Testis (tissue), 3 donors: ENCODE results near the gene FCMR. TPM values are rescaled to one million over a fixed set of nuclear protein-coding genes. Genes with fewer than 3 reads are reported as not detected.

Experiments
- DNase-seq: peaks from one replicate; pipeline ENCODE4 v3.0.0-alpha.2; 2019
- H3K27ac ChIP-seq, 2 donors: fragments of 200-600 bp; sonication (generic); one replicate each; pipeline ENCODE4 v1.5.1; 2019
- H3K27me3 ChIP-seq: fragments of 200-600 bp; sonication (generic); one replicate; pipeline ENCODE4 v1.5.1; 2019
- H3K36me3 ChIP-seq: fragments of 200-600 bp; sonication (generic); one replicate; pipeline ENCODE4 v1.5.1; 2017; ENCODE audit warnings: low read depth; ENCODE audit errors: missing control alignments
- H3K4me1 ChIP-seq: fragments of 200-600 bp; sonication (generic); one replicate; pipeline ENCODE4 v1.5.1; 2019
- H3K4me3 ChIP-seq, 2 donors: fragments of 200-600 bp; sonication (generic); one replicate each; pipeline ENCODE4 v1.5.1; 2017 to 2019
- H3K9me3 ChIP-seq: fragments of 200-600 bp; sonication (generic); one replicate; pipeline ENCODE4 v1.5.1; 2017
- POLR2A ChIP-seq: fragments of 450-650 bp; IDR thresholded peaks from one replicate; pipeline ENCODE4 v1.6.1; 2017; ENCODE audit warnings: antibody characterized with exemption, mild to moderate bottlenecking, moderate library complexity
- WGBS, 2 donors: methylation state at CpG; one replicate each; pipeline ENCODE4 v1.1.5; 2018; 5-methylcytosine and 5-hydroxymethylcytosine counted together
- intact Hi-C: fragments of 100-400 bp; cut with DNase I; formaldehyde crosslinking; loops from one replicate; pipeline ENCODE4 v1.15.1; 2023; ENCODE audit warnings: low total_unique reads
- polyA plus RNA-seq: library from polyadenylated mRNA; stranded (reverse); fragments of 350-450 nt; fragmentation: Illumina TruSeq; extraction: RNeasy Lipid Tissue Mini Kit (QIAGEN cat#74804); gene quantifications from one replicate; pipeline ENCODE4 v1.2.3, GENCODE V29; 2014; ENCODE audit warnings: low read depth, low replicate concordance; ENCODE audit not compliant: insufficient read depth
- total RNA-seq, 2 donors: library from RNA; depleted of rRNA; stranded (reverse); fragments of >200 nt; gene quantifications; one replicate each; pipeline ENCODE4 v1.2.3, GENCODE V29; 2016
- TF ChIP-seq, protein P1 (sequence below), 3 experiments: fragments of 450-650 bp in 2 of 3; fragments of 200-600 bp in 1 of 3; sonication (generic) in 1 of 3; IDR thresholded peaks; one replicate each; pipeline ENCODE4 v1.5.1; 2016 to 2019; ENCODE audit warnings: antibody characterized with exemption in 3 of 3, mild to moderate bottlenecking in 2 of 3, moderate library complexity in 1 of 3

The FCMR gene
- total and polyA plus RNA-seq, 3 donors from 2014 or later = 1.1 to 5.3 (median 1.3) TPM

DNA sequence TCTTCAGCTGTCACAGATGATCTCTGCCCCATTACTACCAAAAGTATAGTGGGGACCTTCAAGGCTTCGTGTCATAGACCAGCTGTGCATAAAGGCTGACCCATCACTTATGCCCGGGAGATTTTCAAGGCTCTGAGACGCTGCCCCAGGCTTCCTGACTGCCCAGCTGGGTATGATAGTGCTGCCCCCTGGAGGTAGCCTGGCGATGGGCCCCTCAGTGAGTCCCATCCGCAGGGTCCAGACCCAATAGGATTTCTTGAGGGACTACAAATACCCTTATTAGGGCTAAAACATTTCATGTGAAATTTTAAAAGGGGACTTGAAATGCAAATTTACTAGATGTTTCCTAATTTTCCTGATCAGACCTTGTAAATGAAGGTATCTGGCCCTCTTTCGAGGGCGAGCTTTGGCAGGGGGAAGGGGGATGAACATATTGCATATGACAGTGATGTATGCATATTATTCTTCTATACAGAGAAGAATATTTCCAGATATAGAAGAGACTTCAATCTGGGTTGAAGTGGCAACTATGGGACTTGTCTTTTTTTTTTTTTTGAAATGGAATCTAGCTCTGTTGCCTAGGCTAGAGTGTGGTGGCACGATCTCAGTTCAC, 11.7 kb upstream of the FCMR start:
- H3K4me3 ChIP-seq = no peak overlapping the region
- intact Hi-C loops = no loop called here
- no peaks in the 10 kb centered on the region for H3K36me3 ChIP-seq
- no peaks in the 10 kb centered on the region for H3K27me3 ChIP-seq
- no peak overlapping the region for H3K27ac ChIP-seq
- H3K4me1 ChIP-seq = no peaks in the 10 kb centered on the region
- 82 to 85% methylated on average over 6 to 8 of the region's 8 CpGs for WGBS, 2 donors
- peak; percentile 40 for DNase-seq
- TF ChIP-seq, protein P1, sequence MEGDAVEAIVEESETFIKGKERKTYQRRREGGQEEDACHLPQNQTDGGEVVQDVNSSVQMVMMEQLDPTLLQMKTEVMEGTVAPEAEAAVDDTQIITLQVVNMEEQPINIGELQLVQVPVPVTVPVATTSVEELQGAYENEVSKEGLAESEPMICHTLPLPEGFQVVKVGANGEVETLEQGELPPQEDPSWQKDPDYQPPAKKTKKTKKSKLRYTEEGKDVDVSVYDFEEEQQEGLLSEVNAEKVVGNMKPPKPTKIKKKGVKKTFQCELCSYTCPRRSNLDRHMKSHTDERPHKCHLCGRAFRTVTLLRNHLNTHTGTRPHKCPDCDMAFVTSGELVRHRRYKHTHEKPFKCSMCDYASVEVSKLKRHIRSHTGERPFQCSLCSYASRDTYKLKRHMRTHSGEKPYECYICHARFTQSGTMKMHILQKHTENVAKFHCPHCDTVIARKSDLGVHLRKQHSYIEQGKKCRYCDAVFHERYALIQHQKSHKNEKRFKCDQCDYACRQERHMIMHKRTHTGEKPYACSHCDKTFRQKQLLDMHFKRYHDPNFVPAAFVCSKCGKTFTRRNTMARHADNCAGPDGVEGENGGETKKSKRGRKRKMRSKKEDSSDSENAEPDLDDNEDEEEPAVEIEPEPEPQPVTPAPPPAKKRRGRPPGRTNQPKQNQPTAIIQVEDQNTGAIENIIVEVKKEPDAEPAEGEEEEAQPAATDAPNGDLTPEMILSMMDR (IDR thresholded peaks at IDR 0.05) = peak in 2 of 3 experiments; percentile 21 to 28
- TF ChIP-seq POLR2A = no peak
- H3K9me3 ChIP-seq = no peaks in the 10 kb centered on the region

DNA sequence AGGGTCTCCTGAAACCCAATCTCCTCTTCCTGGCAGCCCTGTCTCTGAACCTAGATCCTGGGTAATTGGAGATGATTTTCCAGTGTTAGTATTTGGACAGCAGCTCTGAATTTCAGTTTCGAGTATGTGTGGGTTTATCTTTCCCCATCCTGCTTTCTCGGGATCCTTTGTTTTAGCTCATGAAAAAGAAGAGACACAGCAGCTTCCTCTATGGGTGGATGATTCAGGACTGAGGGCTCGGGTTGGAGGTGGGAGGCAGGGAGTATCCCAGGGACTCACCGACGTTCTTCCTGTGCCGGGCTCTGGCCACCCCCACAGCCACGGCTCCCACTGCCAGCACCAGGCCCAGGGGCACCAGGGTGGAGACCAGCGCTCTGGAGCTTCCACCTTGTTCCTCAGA, 10.4 kb upstream of the FCMR start:
- Histone ChIP-seq H3K9me3 (no peaks in the 10 kb centered on the region), H3K4me1 (no peaks in the 10 kb centered on the region), H3K27me3 (no peaks in the 10 kb centered on the region), H3K4me3 (no peak overlapping the region), H3K36me3 (no peaks in the 10 kb centered on the region), H3K27ac (no peak overlapping the region)
- TF ChIP-seq, protein P1 (IDR thresholded peaks at IDR 0.05) = no peak
- no peak for TF ChIP-seq POLR2A
- WGBS, 2 donors = 50 to 63% methylated on average over 8 of the region's 8 CpGs
- intact Hi-C loops = no loop called here
- DNase-seq = no peak

DNA sequence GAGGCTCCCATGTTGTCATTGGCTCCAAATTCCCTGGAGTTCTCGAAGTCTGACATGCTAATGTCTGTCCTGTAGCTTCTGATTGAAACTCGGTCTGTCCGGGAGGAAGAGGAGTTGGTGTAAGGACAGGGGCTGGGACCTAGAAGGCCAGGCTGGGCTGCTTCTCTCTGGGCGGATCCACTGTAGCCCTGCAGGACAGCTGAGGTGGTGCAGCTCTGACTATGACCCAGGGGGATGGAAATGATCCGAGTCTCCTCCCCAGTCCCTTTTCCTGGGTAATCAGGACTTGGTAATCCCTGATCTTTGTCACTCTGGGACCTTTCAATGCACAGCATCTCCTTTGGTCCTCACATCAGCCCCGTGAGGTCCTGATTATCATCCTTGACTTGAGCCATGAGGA, 10.0 kb upstream of the FCMR start:
- DNase-seq = no peak
- TF ChIP-seq POLR2A = no peak
- TF ChIP-seq, protein P1 (IDR thresholded peaks at IDR 0.05) = no peak
- no peak overlapping the region for H3K4me3 ChIP-seq
- no peaks in the 10 kb centered on the region for H3K27me3 ChIP-seq
- intact Hi-C loops = no loop called here
- H3K27ac ChIP-seq = no peak overlapping the region
- H3K4me1 ChIP-seq = no peaks in the 10 kb centered on the region
- H3K9me3 ChIP-seq = no peaks in the 10 kb centered on the region
- 81 to 94% methylated on average over 6 of the region's 6 CpGs for WGBS, 2 donors
- H3K36me3 ChIP-seq = no peaks in the 10 kb centered on the region

DNA sequence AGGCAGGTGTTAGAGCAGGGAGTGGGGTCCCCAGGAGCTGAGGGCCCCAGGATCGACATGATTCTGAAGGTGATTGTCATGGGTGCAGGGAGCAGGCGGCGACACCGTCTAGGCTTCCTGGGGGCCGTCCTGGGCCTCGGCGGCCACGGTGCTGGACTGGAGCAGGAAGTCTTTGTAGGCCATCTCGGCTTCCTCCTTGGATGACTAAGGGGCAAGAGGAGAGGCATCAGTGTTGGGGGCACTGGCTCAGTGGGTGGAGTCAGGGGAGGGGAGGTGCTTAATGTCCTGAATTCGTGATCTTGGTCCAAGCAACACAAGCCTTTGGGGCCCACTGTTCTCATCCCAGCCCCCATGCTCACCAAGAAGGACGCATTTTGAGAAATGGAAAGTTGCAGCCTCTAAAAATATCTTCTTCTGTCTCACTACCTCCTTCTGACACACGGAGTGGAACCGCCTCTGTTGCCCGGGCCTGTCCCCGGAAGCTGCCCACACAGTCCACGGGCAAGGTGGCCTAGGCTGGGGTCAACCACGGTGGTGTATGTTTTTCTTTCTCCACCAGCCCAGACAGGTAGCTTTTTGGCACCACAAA, 8.6 kb upstream of the FCMR start:
- 81 to 90% methylated on average over 17 of the region's 17 CpGs for WGBS, 2 donors
- intact Hi-C loops = no loop called here
- H3K36me3 ChIP-seq = no peaks in the 10 kb centered on the region
- DNase-seq = no peak
- no peaks in the 10 kb centered on the region for H3K27me3 ChIP-seq
- no peaks in the 10 kb centered on the region for H3K4me1 ChIP-seq
- no peaks in the 10 kb centered on the region for H3K9me3 ChIP-seq
- no peak overlapping the region for H3K27ac ChIP-seq
- TF ChIP-seq, protein P1 (IDR thresholded peaks at IDR 0.05) = no peak
- TF ChIP-seq POLR2A = no peak
- H3K4me3 ChIP-seq = no peak overlapping the region

DNA sequence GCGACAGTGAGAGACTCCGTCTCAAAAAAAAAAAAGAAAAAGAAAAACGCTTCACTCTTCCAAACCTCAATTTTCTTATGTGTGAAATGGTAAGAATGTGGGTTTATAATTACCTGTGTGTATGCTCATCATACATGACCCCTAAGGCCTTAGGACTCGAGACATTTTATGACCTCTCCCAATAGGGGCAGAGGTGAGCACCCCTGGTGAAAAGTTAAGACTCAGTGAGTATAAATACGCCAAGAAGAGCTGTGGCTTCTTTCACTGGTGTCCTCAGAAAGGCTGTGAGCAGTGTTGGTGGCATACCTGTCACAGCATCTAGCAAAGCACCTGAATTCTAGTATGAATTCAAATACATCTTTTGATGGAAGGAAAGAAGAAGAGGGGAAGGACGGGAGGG, 7.8 kb upstream of the FCMR start:
- H3K9me3 ChIP-seq = no peaks in the 10 kb centered on the region
- H3K4me3 ChIP-seq = no peak overlapping the region
- TF ChIP-seq, protein P1 (IDR thresholded peaks at IDR 0.05) = no peak
- no peak for TF ChIP-seq POLR2A
- no peaks in the 10 kb centered on the region for H3K36me3 ChIP-seq
- DNase-seq = no peak
- intact Hi-C loops = no loop called here
- H3K27ac ChIP-seq = no peak overlapping the region
- no peaks in the 10 kb centered on the region for H3K4me1 ChIP-seq
- WGBS, 2 donors = 88 to 91% methylated on average over 6 of the region's 6 CpGs
- no peaks in the 10 kb centered on the region for H3K27me3 ChIP-seq
